ENCODE results near the gene RINL. TPM values are rescaled to one million over a fixed set of nuclear protein-coding genes. Genes with fewer than 3 reads are reported as not detected.

The RINL gene
- total RNA-seq, 1 donor from 2014 or later = 65.0 TPM

GRCh38 chr19:38836983-38837626, 41.0 kb downstream of the RINL start:
- TF ChIP-seq, protein P1, sequence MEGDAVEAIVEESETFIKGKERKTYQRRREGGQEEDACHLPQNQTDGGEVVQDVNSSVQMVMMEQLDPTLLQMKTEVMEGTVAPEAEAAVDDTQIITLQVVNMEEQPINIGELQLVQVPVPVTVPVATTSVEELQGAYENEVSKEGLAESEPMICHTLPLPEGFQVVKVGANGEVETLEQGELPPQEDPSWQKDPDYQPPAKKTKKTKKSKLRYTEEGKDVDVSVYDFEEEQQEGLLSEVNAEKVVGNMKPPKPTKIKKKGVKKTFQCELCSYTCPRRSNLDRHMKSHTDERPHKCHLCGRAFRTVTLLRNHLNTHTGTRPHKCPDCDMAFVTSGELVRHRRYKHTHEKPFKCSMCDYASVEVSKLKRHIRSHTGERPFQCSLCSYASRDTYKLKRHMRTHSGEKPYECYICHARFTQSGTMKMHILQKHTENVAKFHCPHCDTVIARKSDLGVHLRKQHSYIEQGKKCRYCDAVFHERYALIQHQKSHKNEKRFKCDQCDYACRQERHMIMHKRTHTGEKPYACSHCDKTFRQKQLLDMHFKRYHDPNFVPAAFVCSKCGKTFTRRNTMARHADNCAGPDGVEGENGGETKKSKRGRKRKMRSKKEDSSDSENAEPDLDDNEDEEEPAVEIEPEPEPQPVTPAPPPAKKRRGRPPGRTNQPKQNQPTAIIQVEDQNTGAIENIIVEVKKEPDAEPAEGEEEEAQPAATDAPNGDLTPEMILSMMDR (IDR thresholded peaks at IDR 0.05) = no peak
- DNase-seq (no peak), ATAC-seq (ENCODE audit: low read depth) (no peak)
- H3K4me3 Mint-ChIP-seq = no peak overlapping the region
- CTCF ChIA-PET = no interaction called here
- no peaks in the 10 kb centered on the region for H3K27me3 Mint-ChIP-seq
- H3K36me3 Mint-ChIP-seq (ENCODE audit: low read depth) = peaks cover 70% of the 10 kb centered on the region
- no peaks in the 10 kb centered on the region for H3K9me3 Mint-ChIP-seq
- intact Hi-C loops (cut with micrococcal nuclease) = no loop called here
- peaks cover 14% of the 10 kb centered on the region for H3K4me1 Mint-ChIP-seq
- POLR2A ChIA-PET = interaction anchor here (2.0 to 2.7 kb wide), 2 partner anchors 12 to 32 kb away, joined by 6 to 13 read pairs; no protein-coding TSS in a partner anchor
- peak overlapping the region; percentile 65 for H3K27ac Mint-ChIP-seq

- POLR2A ChIA-PET = interaction anchor here (0.6 to 7.7 kb wide), 5 partner anchors 8 to 103 kb away, joined by 3 to 118 read pairs (median 6); partner anchors contain the start of genes HNRNPL and RINL
- CTCF ChIA-PET = interaction anchor here (1.1 kb wide), 1 partner anchor 51 kb away, joined by 3 read pairs; no protein-coding TSS in a partner anchor
- H3K27ac Mint-ChIP-seq = peak overlapping the region; percentile 65
- H3K27me3 Mint-ChIP-seq = no peaks in the 10 kb centered on the region
- no peak overlapping the region for H3K4me3 Mint-ChIP-seq
- ATAC-seq (ENCODE audit: low read depth) (no peak), DNase-seq (no peak)
- H3K9me3 Mint-ChIP-seq = no peaks in the 10 kb centered on the region
- TF ChIP-seq, protein P1 (IDR thresholded peaks at IDR 0.05) = no peak
- intact Hi-C loops (cut with micrococcal nuclease) = no loop called here
- peaks cover 69% of the 10 kb centered on the region for H3K36me3 Mint-ChIP-seq (ENCODE audit: low read depth)
- peaks cover 14% of the 10 kb centered on the region for H3K4me1 Mint-ChIP-seq
Observed at GRCh38 chr19:38836159-38836982, 41.7 kb downstream of the RINL start.

DNA sequence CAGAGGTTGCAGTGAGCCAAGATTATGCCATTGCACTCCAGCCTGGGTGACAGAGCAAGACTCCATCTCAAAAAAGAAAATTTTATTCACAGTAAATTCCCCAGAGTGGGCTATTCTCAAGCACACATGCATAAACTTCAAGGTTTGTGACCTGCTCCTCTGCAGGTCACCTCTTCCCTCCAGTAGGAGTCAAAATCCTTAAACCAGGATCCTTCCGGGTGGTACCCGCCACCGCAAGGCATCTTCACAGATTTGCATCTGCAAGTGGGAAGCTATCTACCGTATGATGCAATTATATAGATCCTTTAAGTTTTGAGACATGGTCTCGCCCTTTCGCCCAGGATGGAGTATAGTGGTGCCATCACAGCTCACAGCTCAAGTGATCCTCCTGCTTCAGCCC, 43.5 kb downstream of the RINL start:
- intact Hi-C loops (cut with micrococcal nuclease) = loop anchor here (1.0 to 5.0 kb wide), 2 partner anchors 10 to 97 kb away; no protein-coding TSS in a partner anchor
- POLR2A ChIA-PET = interaction anchor here (0.9 to 7.7 kb wide), 2 partner anchors 14 to 43 kb away, joined by 5 to 118 read pairs; partner anchors contain the start of genes HNRNPL and RINL

GRCh38 chr19:38834104-38834490, 44.0 kb downstream of the RINL start:
- peak overlapping the region; percentile 56 for H3K27ac Mint-ChIP-seq
- CTCF ChIA-PET = no interaction called here
- H3K27me3 Mint-ChIP-seq = no peaks in the 10 kb centered on the region
- ATAC-seq (ENCODE audit: low read depth) (no peak), DNase-seq (no peak)
- peak overlapping the region; percentile 24 for H3K4me3 Mint-ChIP-seq
- H3K36me3 Mint-ChIP-seq (ENCODE audit: low read depth) = peaks cover 64% of the 10 kb centered on the region
- intact Hi-C loops (cut with micrococcal nuclease) = loop anchor here (1.0 to 5.0 kb wide), 2 partner anchors 10 to 97 kb away; no protein-coding TSS in a partner anchor
- H3K4me1 Mint-ChIP-seq = peaks cover 23% of the 10 kb centered on the region
- POLR2A ChIA-PET = interaction anchor here (7.7 kb wide), 1 partner anchor 15 kb away, joined by 118 read pairs; the partner anchor contains the start of gene HNRNPL
- no peaks in the 10 kb centered on the region for H3K9me3 Mint-ChIP-seq
- TF ChIP-seq, protein P1 (IDR thresholded peaks at IDR 0.05) = no peak

More for the DNA sequence above, 43.5 kb downstream of the RINL start:
- ATAC-seq (ENCODE audit: low read depth) (no peak), DNase-seq (no peak)
- H3K4me1 Mint-ChIP-seq = peaks cover 23% of the 10 kb centered on the region
- H3K36me3 Mint-ChIP-seq (ENCODE audit: low read depth) = peaks cover 66% of the 10 kb centered on the region
- H3K9me3 Mint-ChIP-seq = no peaks in the 10 kb centered on the region
- H3K27me3 Mint-ChIP-seq = no peaks in the 10 kb centered on the region
- H3K4me3 Mint-ChIP-seq = no peak overlapping the region
- TF ChIP-seq, protein P1 (IDR thresholded peaks at IDR 0.05) = no peak
- H3K27ac Mint-ChIP-seq = peak overlapping the region; percentile 56
- CTCF ChIA-PET = no interaction called here

GRCh38 chr19:38833092-38833425, 45.0 kb downstream of the RINL start:
- ChIA-PET CTCF (no interaction called here), POLR2A (interaction anchor here (2.1 to 7.7 kb wide), 3 partner anchors 8 to 27 kb away, joined by 9 to 118 read pairs (median 31); partner anchors contain the start of gene HNRNPL)
- H3K27ac Mint-ChIP-seq = no peak overlapping the region
- DNase-seq = no peak
- H3K9me3 Mint-ChIP-seq = no peaks in the 10 kb centered on the region
- TF ChIP-seq, protein P1 (IDR thresholded peaks at IDR 0.05) = no peak
- ATAC-seq (ENCODE audit: low read depth) = no peak
- H3K27me3 Mint-ChIP-seq = no peaks in the 10 kb centered on the region
- intact Hi-C loops (cut with micrococcal nuclease) = loop anchor here (5.0 kb wide), 1 partner anchor 96 kb away; no protein-coding TSS in a partner anchor
- no peak overlapping the region for H3K4me3 Mint-ChIP-seq
- peaks cover 26% of the 10 kb centered on the region for H3K4me1 Mint-ChIP-seq
- H3K36me3 Mint-ChIP-seq (ENCODE audit: low read depth) = peaks cover 58% of the 10 kb centered on the region

Measured in activated B cell treated with CpG ODN at 0.5 μM for 24 hours (primary cell).